GM18873 (cell line): ENCODE results near the gene PIGQ.

ENCODE experiments used
- ATAC-seq: cut with Tn5 transposase; IDR thresholded peaks from one replicate; pipeline ENCODE4 v1.9.1; 2021; ENCODE audit warnings: mild to moderate bottlenecking, moderate library complexity, moderate number of reproducible peaks; ENCODE audit not compliant: unreplicated experiment, low FRiP score

The PIGQ gene

GRCh38 chr16:533391-534123, 36.2 kb upstream of the PIGQ start:
- no peak for ATAC-seq

- ATAC-seq: no peak
Measured at GRCh38 chr16:534135-534534, 35.6 kb upstream of the PIGQ start.

- ATAC-seq: no peak
Measured at GRCh38 chr16:534856-535445, 34.8 kb upstream of the PIGQ start.

GRCh38 chr16:535446-536405, 34.0 kb upstream of the PIGQ start:
- no peak for ATAC-seq

GRCh38 chr16:536746-537145, 33.0 kb upstream of the PIGQ start:
- ATAC-seq: no peak

GRCh38 chr16:537415-538335, 32.1 kb upstream of the PIGQ start:
- no peak for ATAC-seq

GRCh38 chr16:539901-540530, 29.8 kb upstream of the PIGQ start:
- no peak for ATAC-seq

GRCh38 chr16:540645-541340, 29.0 kb upstream of the PIGQ start:
- ATAC-seq: no peak

GRCh38 chr16:543301-544164, 26.2 kb upstream of the PIGQ start:
- ATAC-seq: no peak

GRCh38 chr16:544517-544916, 25.3 kb upstream of the PIGQ start:
- ATAC-seq: no peak

GRCh38 chr16:546909-547770, 22.6 kb upstream of the PIGQ start:
- no peak for ATAC-seq

- no peak for ATAC-seq
Measured at GRCh38 chr16:548586-548985, 21.2 kb upstream of the PIGQ start.

- ATAC-seq: no peak
Measured at GRCh38 chr16:549544-550263, 20.1 kb upstream of the PIGQ start.

GRCh38 chr16:551210-551609, 18.6 kb upstream of the PIGQ start:
- no peak for ATAC-seq

GRCh38 chr16:552171-552570, 17.6 kb upstream of the PIGQ start:
- no peak for ATAC-seq

- no peak for ATAC-seq
Measured at GRCh38 chr16:553601-554296, 16.0 kb upstream of the PIGQ start.
